Measurements from ENCODE around the gene PLEKHG4B.
"Not testable (repeated sequence)": the region's sequence is repeated elsewhere in the genome, so short reads cannot be mapped to it uniquely, and the experiment has no call there.

GRCh38 chr5:233426-233825 lies 141.5 kb downstream of the PLEKHG4B start:
- not testable (repeated sequence) for TF ChIP-seq POLR2A (IDR thresholded peaks at IDR 0.05; ENCODE audit: control extremely low read depth in 1 of 2, low read depth in 2 of 2, low read length in 2 of 2); CTCF (IDR thresholded peaks at IDR 0.05; ENCODE audit: control extremely low read depth in 1 of 3, insufficient read depth in 1 of 3, low read depth in 1 of 3, low read length in 3 of 3)
